ENCODE data around the gene RSKR. TPM values are rescaled to one million over a fixed set of nuclear protein-coding genes. Genes with fewer than 3 reads are reported as not detected.
A peak's percentile ranks its signal among the peaks of the same experiment; 100 is the strongest.

RSKR gene
- total and polyA plus RNA-seq, 9 of the 15 experiments (the other 6 are each of a cell fraction or from before 2014, with no cell fraction given): 1.4 to 42.3 (median 16.2) TPM

- H3K27me3 ChIP-seq (ENCODE audit: control insufficient read depth in 2 of 2, insufficient read depth in 2 of 2, low read length in 2 of 2): no peaks in the 10 kb centered on the region
- H3K4me2 ChIP-seq (ENCODE audit: insufficient read depth, low read length): peak within 1 kb of the TSS; percentile 86
- ChIA-PET POLR2A (interaction anchor here (0.5 to 3.7 kb wide), 30 partner anchors 8 to 703 kb away, joined by 3 to 54 read pairs (median 4); partner anchors contain the start of genes FLOT2, NEK8, PROCA1 and RPL23A), CTCF (ENCODE audit: low intra/inter-chr PET ratio) (interaction anchor here (0.5 to 1.4 kb wide), 2 partner anchors 75 to 181 kb away, joined by 3 to 5 read pairs; partner anchors contain the start of gene RPL23A)
- H3K9me3 ChIP-seq (replicated peaks; ENCODE audit: control insufficient read depth, insufficient read depth, low read depth, low read length): no peaks in the 10 kb centered on the region
- H3K4me1 ChIP-seq (replicated peaks in 1 of 2; ENCODE audit: control insufficient read depth in 2 of 2, insufficient read depth in 2 of 2, low read length in 2 of 2): peaks cover 16 to 23% of the 10 kb centered on the region in 2 experiments
- H4K20me1 ChIP-seq (replicated peaks; ENCODE audit: control insufficient read depth, insufficient read depth, low read length): peaks cover 5% of the 10 kb centered on the region; the same call in 1 of the 2 replicates
- H3K4me3 ChIP-seq: peak within 1 kb of the TSS; percentile 83
- peak within 1 kb of the TSS; percentile 92 for H2AFZ ChIP-seq (ENCODE audit: low read depth, low read length)
- in situ Hi-C loops (cut with MboI) (no loop called here), intact Hi-C loops (cut with micrococcal nuclease) (loop anchor here (5.0 to 10.0 kb wide), 4 partner anchors 32 to 252 kb away; partner anchors contain the start of genes FAM222B, FLOT2 and TRAF4)
- H3K9me1 ChIP-seq (ENCODE audit: control insufficient read depth, insufficient read depth, low read length): no peaks in the 10 kb centered on the region
- DNase-seq (ENCODE audit: extremely low read depth in 1 of 4, low spot score in 3 of 4) (peak; percentile 98 to 99 (median 99)), ATAC-seq (peak; percentile 97), FAIRE-seq (peak; percentile 77)
- WGBS (ENCODE audit: insufficient coverage, low coverage, missing lambda C conversion rate): 1% methylated on average over 57 of the region's 89 CpGs
- H3K9ac ChIP-seq (ENCODE audit: insufficient read depth in 1 of 2, low read depth in 2 of 2, low read length in 2 of 2): peak within 1 kb of the TSS; percentile 87 to 95
- peak within 1 kb of the TSS; percentile 85 for H3K27ac ChIP-seq (ENCODE audit: extremely low read depth, low read depth, low read length)
- BruUV-seq (replicated peaks): no TSS peak
- H3K79me2 ChIP-seq (ENCODE audit: control insufficient read depth, insufficient read depth, low read length): peaks cover 41% of the 10 kb centered on the region
- peaks cover 52% of the 10 kb centered on the region for H3K36me3 ChIP-seq (ENCODE audit: control insufficient read depth, insufficient read depth, low read length)
- TF ChIP-seq SAP30 (IDR thresholded peaks at IDR 0.05; ENCODE audit: borderline replicate concordance, insufficient read depth, low read depth, low read length, poor library complexity, severe bottlenecking) (peak; percentile 70), RBM25 (IDR thresholded peaks at IDR 0.05; ENCODE audit: low read depth, low read length, severe bottlenecking) (peak; percentile 96), ZNF644 (tag; IDR thresholded peaks at IDR 0.05; ENCODE audit: low read depth) (no peak), NONO (IDR thresholded peaks at IDR 0.05; ENCODE audit: low read depth in 2 of 2, low read length in 1 of 2) (peak in 1 of 2 experiments; percentile 56; a peak in 2 of 4 replicates), ZNF561 (CRISPR knock-in tag; conservative IDR thresholded peaks at IDR 0.05) (no peak), SIN3A (IDR thresholded peaks at IDR 0.05; ENCODE audit: borderline replicate concordance in 2 of 2, control insufficient read depth in 1 of 2, low read depth in 2 of 2, low read length in 2 of 2) (peak; percentile 78 to 84; a peak in 3 of 4 replicates), RBBP5 (IDR thresholded peaks at IDR 0.05; ENCODE audit: borderline replicate concordance, insufficient read depth, low read length, poor library complexity, severe bottlenecking) (peak; percentile 64), SP2 (IDR thresholded peaks at IDR 0.05; ENCODE audit: extremely low read depth, low read depth, low read length, poor library complexity, severe bottlenecking) (peak; percentile 31), KLF6 (CRISPR knock-in tag; IDR thresholded peaks at IDR 0.05; ENCODE audit: borderline replicate concordance) (peak; percentile 89; the same call in 1 of the 2 replicates), CTBP1 (IDR thresholded peaks at IDR 0.05; ENCODE audit: borderline replicate concordance) (peak; percentile 91), MTA1 (IDR thresholded peaks at IDR 0.05; ENCODE audit: borderline replicate concordance) (peak; percentile 71)
- TF ChIP-seq, protein P1, sequence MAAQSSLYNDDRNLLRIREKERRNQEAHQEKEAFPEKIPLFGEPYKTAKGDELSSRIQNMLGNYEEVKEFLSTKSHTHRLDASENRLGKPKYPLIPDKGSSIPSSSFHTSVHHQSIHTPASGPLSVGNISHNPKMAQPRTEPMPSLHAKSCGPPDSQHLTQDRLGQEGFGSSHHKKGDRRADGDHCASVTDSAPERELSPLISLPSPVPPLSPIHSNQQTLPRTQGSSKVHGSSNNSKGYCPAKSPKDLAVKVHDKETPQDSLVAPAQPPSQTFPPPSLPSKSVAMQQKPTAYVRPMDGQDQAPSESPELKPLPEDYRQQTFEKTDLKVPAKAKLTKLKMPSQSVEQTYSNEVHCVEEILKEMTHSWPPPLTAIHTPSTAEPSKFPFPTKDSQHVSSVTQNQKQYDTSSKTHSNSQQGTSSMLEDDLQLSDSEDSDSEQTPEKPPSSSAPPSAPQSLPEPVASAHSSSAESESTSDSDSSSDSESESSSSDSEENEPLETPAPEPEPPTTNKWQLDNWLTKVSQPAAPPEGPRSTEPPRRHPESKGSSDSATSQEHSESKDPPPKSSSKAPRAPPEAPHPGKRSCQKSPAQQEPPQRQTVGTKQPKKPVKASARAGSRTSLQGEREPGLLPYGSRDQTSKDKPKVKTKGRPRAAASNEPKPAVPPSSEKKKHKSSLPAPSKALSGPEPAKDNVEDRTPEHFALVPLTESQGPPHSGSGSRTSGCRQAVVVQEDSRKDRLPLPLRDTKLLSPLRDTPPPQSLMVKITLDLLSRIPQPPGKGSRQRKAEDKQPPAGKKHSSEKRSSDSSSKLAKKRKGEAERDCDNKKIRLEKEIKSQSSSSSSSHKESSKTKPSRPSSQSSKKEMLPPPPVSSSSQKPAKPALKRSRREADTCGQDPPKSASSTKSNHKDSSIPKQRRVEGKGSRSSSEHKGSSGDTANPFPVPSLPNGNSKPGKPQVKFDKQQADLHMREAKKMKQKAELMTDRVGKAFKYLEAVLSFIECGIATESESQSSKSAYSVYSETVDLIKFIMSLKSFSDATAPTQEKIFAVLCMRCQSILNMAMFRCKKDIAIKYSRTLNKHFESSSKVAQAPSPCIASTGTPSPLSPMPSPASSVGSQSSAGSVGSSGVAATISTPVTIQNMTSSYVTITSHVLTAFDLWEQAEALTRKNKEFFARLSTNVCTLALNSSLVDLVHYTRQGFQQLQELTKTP (IDR thresholded peaks at IDR 0.05; ENCODE audit: low read depth in 1 of 2, partially characterized antibody in 2 of 2): peak; percentile 26 to 33
- TF ChIP-seq, protein P2, sequence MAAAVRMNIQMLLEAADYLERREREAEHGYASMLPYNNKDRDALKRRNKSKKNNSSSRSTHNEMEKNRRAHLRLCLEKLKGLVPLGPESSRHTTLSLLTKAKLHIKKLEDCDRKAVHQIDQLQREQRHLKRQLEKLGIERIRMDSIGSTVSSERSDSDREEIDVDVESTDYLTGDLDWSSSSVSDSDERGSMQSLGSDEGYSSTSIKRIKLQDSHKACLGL (CRISPR knock-in tag; IDR thresholded peaks at IDR 0.05; ENCODE audit: borderline replicate concordance, poor library complexity, severe bottlenecking): peak; percentile 21
Measured at GRCh38 chr17:28644787-28645575, 31.0 kb upstream of the RSKR start, which contains the start of gene BLTP2. BLTP2 (minus strand) TSS chr17:28645158; CDS start chr17:28645056, 102 bp downstream.

Measured in K562 (cell line).